Aorta (tissue), 5 donors: Measurements from ENCODE around the gene AZIN2. TPM values are rescaled to one million over a fixed set of nuclear protein-coding genes. Genes with fewer than 3 reads are reported as not detected.
"Not testable (repeated sequence)": the region's sequence is repeated elsewhere in the genome, so short reads cannot be mapped to it uniquely, and the experiment has no call there.

ENCODE experiments used
- ATAC-seq: fragments of 200-7000 bp; cut with Tn5 transposase; one replicate; pipeline ENCODE4 v1.9.1; 2022; ENCODE audit warnings: moderate library complexity; ENCODE audit not compliant: low FRiP score
- DNase-seq, 2 donors: peaks; one replicate each; pipeline ENCODE4 v3.0.0-alpha.2; 2020
- H3K27ac ChIP-seq, 2 donors: one replicate each; pipeline ENCODE4 v1.5.1; 2013; ENCODE audit warnings: low read length in 2 of 2, mild to moderate bottlenecking in 2 of 2, moderate library complexity in 2 of 2, control low read depth in 1 of 2, inconsistent platforms in 1 of 2, low read depth in 1 of 2
- H3K27me3 ChIP-seq, 2 donors: one replicate each; pipeline ENCODE4 v1.6.1; 2013; ENCODE audit warnings: control low read depth in 1 of 2, low read length in 1 of 2, mild to moderate bottlenecking in 1 of 2, moderate library complexity in 1 of 2; ENCODE audit not compliant: insufficient read depth in 2 of 2, control insufficient read depth in 1 of 2
- H3K36me3 ChIP-seq, 2 donors: one replicate each; pipeline ENCODE4 v1.6.1; 2013; ENCODE audit warnings: control low read depth in 1 of 2, low read length in 1 of 2, mild to moderate bottlenecking in 1 of 2; ENCODE audit not compliant: insufficient read depth in 2 of 2, control insufficient read depth in 1 of 2
- H3K4me1 ChIP-seq, 2 donors: one replicate each; pipeline ENCODE4 v1.6.1; 2013; ENCODE audit warnings: low read length in 2 of 2, control low read depth in 1 of 2, mild to moderate bottlenecking in 1 of 2, moderate library complexity in 1 of 2; ENCODE audit not compliant: insufficient read depth in 2 of 2, control insufficient read depth in 1 of 2
- H3K4me3 ChIP-seq, 2 donors: one replicate each; pipeline ENCODE4 v1.5.1; 2013; ENCODE audit warnings: low read length in 2 of 2, control low read depth in 1 of 2, mild to moderate bottlenecking in 1 of 2
- H3K9me3 ChIP-seq: one replicate; pipeline ENCODE4 v1.6.1; 2013; ENCODE audit warnings: mild to moderate bottlenecking, low read length; ENCODE audit not compliant: control insufficient read depth
- WGBS, 2 donors: extraction: QIAGEN DNeasy Blood & Tissue Kit; methylation state at CpG; one replicate each; pipeline ENCODE4 v1.1.7; 2013; 5-methylcytosine and 5-hydroxymethylcytosine counted together
- intact Hi-C, 2 donors: fragments of 100-400 bp; cut with DNase I; formaldehyde crosslinking; loops; one replicate each; pipeline versions ENCODE4 v1.14.2 to v1.15.0; 2022
- polyA plus RNA-seq, 2 donors: library from polyadenylated mRNA; stranded (reverse); fragments of 200-250 nt; gene quantifications; one replicate each; pipeline ENCODE4 v1.2.3, GENCODE V29; 2013
- total RNA-seq, 2 donors: library from RNA; stranded (reverse); fragmentation: NEBNext Ultra II Directional; extraction: Animal tissue kit (Norgen Biotek cat#: 25700); gene quantifications; one replicate each; pipeline ENCODE4 v1.2.1, GENCODE V29; 2021
- donor health status: healthy with polysubstance abuse.
- donor health status: Bipolar disorder and iron deficiency.
- donor health status: DM: no; HTN: no; CAD: no.
- donor health status: DM: no; HTN: no; CAD: no.
- donor health status: DM: yes; HTN: yes; CAD: no.

Gene AZIN2
- total and polyA plus RNA-seq, 4 donors = 1.5 to 14.4 (median 3.2) TPM

DNA sequence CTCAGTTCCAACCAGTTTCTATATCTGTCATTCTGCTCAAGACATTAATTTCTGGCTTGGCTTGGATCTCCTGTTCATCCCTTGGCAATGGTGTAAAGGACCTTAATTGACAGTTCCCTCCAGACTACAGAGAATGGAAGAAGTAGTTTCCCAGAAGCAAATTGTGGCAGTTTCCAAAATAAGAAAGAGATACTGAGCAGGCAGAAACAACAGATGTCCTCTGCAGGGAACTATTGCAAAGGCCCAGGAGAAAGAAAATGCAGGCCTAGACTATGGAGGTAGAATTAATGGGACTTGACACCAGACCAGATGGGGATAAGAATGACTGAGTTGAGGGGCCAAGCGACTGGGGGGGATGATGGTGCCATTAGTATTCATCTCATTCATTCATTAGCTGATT is 38.1 kb upstream of the AZIN2 start:
- no peaks in the 10 kb centered on the region for H3K36me3 ChIP-seq
- ATAC-seq (no peak), DNase-seq (no peak)
- H3K27me3 ChIP-seq = no peaks in the 10 kb centered on the region
- no peak overlapping the region for H3K27ac ChIP-seq
- intact Hi-C loops = no loop called here
- no peaks in the 10 kb centered on the region for H3K4me1 ChIP-seq
- no peaks in the 10 kb centered on the region for H3K9me3 ChIP-seq
- H3K4me3 ChIP-seq = no peak overlapping the region
- WGBS, 2 donors = 47 to 100% methylated on average over 1 of the region's 1 CpG

DNA sequence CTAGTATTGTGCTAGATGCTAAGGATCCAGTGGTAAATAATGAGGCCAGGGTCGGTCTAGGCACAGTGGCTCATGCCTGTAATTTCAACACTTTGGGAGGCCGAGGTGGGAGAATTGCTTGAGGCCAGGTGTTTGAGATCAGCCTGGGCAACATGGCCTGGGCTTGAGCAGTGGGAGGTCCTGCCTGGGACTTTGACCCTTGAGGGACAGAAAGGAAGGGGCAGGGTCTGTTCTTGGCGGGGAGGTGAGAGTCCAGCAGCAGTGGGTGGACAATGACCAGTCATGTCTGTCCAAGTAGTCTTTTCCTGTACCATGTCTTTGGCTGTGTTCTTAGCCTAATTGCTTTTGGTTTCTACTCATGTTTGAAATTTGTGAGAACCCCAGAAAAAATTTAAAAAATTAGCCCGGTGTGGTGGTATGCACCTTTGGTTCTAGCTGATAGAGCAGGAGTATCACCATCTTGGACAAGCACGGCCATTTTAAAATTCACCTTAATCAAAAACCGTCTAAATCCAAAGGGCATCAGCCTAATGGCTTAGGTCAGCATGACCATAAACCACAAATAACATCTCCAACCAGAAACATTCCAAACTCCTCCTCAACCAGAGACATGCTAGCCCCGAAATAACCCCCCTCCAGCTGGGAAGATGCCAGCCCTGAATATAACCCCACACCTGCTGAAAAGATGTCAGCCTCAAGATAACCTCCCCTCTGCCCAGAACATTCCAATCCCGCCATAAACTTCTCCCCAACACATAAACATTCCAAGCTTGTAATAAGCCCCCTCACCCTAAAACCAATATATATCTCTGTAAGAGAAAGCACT is 37.5 kb upstream of the AZIN2 start:
- intact Hi-C loops = no loop called here
- DNase-seq = no peak
- Histone ChIP-seq H3K4me3 (no peak overlapping the region), H3K27me3 (no peaks in the 10 kb centered on the region), H3K36me3 (no peaks in the 10 kb centered on the region), H3K27ac (no peak overlapping the region), H3K4me1 (no peaks in the 10 kb centered on the region), H3K9me3 (no peaks in the 10 kb centered on the region)
- ATAC-seq = no peak
- WGBS, 2 donors = 78 to 80% methylated on average over 8 of the region's 8 CpGs

DNA sequence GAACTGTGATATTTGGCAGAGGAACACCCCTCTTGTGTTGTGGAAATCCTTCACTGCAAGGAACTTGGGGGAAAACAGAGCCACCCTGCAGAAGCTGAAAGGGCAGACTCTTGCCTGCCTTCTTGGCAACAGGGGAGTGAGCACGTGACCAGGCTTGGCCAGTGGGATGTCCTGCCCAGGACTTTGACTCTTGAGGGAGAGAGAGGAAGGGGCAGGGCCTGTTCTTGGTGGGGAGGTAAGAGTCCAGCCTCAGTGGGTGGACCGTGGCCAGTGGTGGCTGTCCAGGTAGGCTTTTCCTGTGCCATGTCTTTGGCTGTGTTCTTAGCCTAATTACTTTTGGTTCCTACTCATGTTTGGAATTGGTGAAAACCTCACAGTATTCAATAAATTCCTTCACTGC is 35.7 kb upstream of the AZIN2 start:
- WGBS, 2 donors = 27 to 61% methylated on average over 2 of the region's 2 CpGs
- H3K36me3 ChIP-seq = no peaks in the 10 kb centered on the region
- no peak for ATAC-seq
- intact Hi-C loops = no loop called here
- H3K27ac ChIP-seq = no peak overlapping the region
- DNase-seq = no peak
- H3K4me1 ChIP-seq = no peaks in the 10 kb centered on the region
- no peaks in the 10 kb centered on the region for H3K27me3 ChIP-seq
- H3K4me3 ChIP-seq = no peak overlapping the region
- no peaks in the 10 kb centered on the region for H3K9me3 ChIP-seq

DNA sequence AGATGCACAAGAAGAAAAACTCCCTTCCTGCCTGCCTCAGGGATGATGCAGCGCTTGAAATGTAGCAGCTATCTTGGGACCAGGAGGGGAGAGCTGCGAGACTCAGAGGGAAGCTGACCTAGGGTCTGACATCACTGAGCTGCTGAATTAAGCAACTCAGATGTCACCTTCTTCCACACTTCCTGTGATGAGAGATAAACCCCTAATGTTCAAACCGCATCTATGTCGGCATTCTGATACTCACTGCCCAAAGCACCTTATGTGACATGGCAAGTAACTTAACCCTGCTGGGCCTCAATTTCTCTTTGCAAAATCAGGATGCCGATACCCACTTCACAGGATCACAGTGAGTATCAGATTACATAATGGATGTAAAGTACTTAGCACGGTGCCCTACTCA is 35.1 kb upstream of the AZIN2 start:
- Histone ChIP-seq H3K9me3 (no peaks in the 10 kb centered on the region), H3K27me3 (no peaks in the 10 kb centered on the region), H3K27ac (no peak overlapping the region), H3K4me1 (no peaks in the 10 kb centered on the region), H3K4me3 (no peak overlapping the region), H3K36me3 (no peaks in the 10 kb centered on the region)
- intact Hi-C loops = no loop called here
- WGBS, 2 donors = 72 to 76% methylated on average over 6 of the region's 6 CpGs
- DNase-seq = no peak
- ATAC-seq = no peak

DNA sequence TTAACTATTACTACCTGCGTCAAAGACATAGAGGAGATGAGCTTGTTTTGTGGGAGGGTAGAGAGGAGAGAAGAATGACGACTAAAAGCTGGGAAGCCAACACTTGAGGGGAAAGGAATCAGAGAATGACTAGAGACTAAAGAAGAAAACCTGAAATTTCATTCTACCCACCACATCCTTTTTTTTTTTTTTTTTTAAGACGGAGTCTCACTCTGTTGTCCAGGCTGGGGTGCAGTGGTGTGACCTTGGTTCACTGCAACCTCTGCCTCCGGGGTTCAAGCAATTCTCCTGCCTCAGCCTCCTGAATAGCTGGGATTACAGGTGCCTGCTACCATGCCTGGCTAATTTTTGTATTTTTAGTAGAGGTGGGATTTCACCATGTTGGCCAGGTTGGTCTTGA is 34.7 kb upstream of the AZIN2 start:
- H3K36me3 ChIP-seq, H3K4me3 ChIP-seq, H3K4me1 ChIP-seq, H3K27me3 ChIP-seq, DNase-seq, H3K27ac ChIP-seq, intact Hi-C loops, ATAC-seq, H3K9me3 ChIP-seq: not testable (repeated sequence)
- WGBS, 2 donors = 83 to 87% methylated on average over 4 of the region's 4 CpGs

DNA sequence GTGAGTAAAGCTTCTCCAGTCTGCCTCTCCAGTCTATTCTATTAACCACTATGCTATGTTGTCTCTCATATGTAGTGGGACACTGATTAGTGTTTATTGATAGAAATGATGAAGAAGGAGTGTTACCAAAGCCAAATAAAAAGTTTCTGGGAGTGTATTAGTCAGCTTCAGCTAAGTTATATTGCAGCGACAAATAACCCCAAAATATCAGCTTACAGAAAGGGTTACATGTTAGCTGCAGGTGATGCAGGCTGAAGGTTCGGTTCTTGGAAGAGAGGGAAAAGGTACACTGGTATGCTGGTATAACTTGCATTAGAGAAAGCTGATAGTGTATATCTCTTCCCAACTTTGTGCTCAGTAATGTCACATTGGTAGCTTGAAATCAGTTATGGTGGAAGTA is 33.7 kb upstream of the AZIN2 start:
- no peak for DNase-seq

DNA sequence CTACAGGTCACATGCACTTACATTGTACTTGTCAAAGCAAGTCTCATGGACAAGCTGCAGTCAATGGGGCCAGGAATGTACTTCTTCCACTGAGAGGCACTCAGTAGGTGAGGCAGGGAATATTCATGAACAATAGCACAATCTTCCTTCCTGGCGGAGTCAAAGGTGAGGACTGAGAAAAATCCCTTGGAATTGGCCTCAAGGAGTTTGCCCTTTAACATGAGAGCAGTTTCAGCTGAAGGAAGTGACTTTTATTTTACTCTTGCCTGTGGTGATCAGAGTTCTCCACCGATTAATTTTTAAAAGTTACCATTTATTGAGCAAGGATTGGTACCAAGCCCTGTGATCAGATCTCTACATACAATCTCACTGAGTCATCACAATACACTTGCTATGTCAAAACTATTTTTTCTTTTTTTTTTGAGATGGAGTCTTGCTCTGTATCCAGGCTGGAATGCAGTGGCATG is 33.1 kb upstream of the AZIN2 start:
- Histone ChIP-seq H3K4me1 (no peaks in the 10 kb centered on the region), H3K27ac (no peak overlapping the region), H3K9me3 (no peaks in the 10 kb centered on the region), H3K36me3 (no peaks in the 10 kb centered on the region), H3K4me3 (no peak overlapping the region), H3K27me3 (no peaks in the 10 kb centered on the region)
- no peak for ATAC-seq
- no peak for DNase-seq
- intact Hi-C loops = no loop called here
- 94 to 98% methylated on average over 2 of the region's 2 CpGs for WGBS, 2 donors

More for the DNA sequence above, 33.7 kb upstream of the AZIN2 start:
- H3K27ac ChIP-seq = no peak overlapping the region
- H3K27me3 ChIP-seq = no peaks in the 10 kb centered on the region
- no peaks in the 10 kb centered on the region for H3K9me3 ChIP-seq
- H3K4me1 ChIP-seq = no peaks in the 10 kb centered on the region
- intact Hi-C loops = no loop called here
- 93 to 95% methylated on average over 2 of the region's 2 CpGs for WGBS, 2 donors
- ATAC-seq = no peak
- no peaks in the 10 kb centered on the region for H3K36me3 ChIP-seq
- H3K4me3 ChIP-seq = no peak overlapping the region

DNA sequence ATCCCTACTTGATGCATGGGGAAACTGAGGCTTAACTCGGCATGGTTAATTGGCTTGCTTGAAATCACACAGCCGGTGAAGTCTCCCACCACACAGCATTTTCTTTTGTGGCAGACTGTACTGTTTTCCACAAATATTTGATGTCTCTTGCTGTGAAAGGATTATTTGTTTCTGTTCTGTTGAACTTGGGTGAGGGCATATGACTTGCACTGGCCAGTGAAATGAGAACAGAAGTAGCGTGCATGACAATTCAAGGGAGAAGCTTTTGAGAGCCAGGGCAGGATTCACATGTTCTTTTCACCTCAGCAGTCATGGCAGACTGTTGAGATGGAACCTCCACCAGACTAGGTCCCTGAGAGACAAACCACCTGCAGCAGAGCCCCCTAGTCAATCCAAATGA is 32.5 kb upstream of the AZIN2 start:
- Histone ChIP-seq H3K4me1 (no peaks in the 10 kb centered on the region), H3K36me3 (no peaks in the 10 kb centered on the region), H3K4me3 (no peak overlapping the region), H3K9me3 (no peaks in the 10 kb centered on the region), H3K27ac (no peak overlapping the region), H3K27me3 (no peaks in the 10 kb centered on the region)
- WGBS, 2 donors = 82 to 86% methylated on average over 3 of the region's 3 CpGs
- DNase-seq = no peak
- intact Hi-C loops = no loop called here
- ATAC-seq = no peak

DNA sequence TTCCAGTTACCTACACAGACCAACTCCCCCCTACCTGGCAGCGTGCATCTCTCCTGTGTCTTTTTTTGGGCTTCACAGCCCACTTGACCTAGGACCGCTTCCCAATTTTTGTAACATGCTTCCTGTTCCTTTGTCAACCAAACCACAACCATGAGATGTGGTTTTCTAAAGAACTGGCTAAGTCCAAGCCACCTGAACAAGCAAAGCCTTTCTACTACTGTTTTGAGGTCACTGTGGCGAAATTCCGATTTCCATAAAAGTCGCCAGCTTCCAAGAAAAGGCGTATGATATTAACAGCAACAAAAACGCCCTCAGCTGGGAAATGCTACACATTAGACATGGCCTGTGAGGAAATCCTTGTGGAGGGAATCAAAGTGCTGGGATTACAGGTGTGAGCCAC is 31.6 kb upstream of the AZIN2 start:
- intact Hi-C loops = no loop called here
- 86 to 91% methylated on average over 7 of the region's 7 CpGs for WGBS, 2 donors
- H3K36me3 ChIP-seq = no peaks in the 10 kb centered on the region
- H3K4me3 ChIP-seq = no peak overlapping the region
- no peaks in the 10 kb centered on the region for H3K9me3 ChIP-seq
- H3K4me1 ChIP-seq = no peaks in the 10 kb centered on the region
- DNase-seq (no peak), ATAC-seq (no peak)
- H3K27me3 ChIP-seq = no peaks in the 10 kb centered on the region
- no peak overlapping the region for H3K27ac ChIP-seq
